OCI-LY3 (cell line): Measurements from ENCODE around the gene SCUBE2.

ENCODE experiments used
- CTCF ChIP-seq: fragments of 200-600, 300-600 bp; sonication (generic); IDR thresholded peaks from 2 replicates; pipeline ENCODE4 v1.5.1; 2014; ENCODE audit warnings: antibody characterized with exemption, low read length, low read depth
- EZH2phosphoT487 ChIP-seq: fragments of 200-600 bp; shearing (Covaris generic); IDR thresholded peaks from 2 replicates; pipeline ENCODE4 v1.6.1; 2018; ENCODE audit warnings: antibody characterized with exemption, mixed run types, low read depth

- TF ChIP-seq CTCF = no peak
- no peak for TF ChIP-seq EZH2phosphoT487
These were observed 44.9 kb downstream of the SCUBE2 start for GRCh38 chr11:9046481-9046880.
